GM21447 (cell line): ENCODE data around the gene CNKSR3.
"Not testable (repeated sequence)": the region's sequence is repeated elsewhere in the genome, so short reads cannot be mapped to it uniquely, and the experiment has no call there.

Experiments used
- ATAC-seq: cut with Tn5 transposase; IDR thresholded peaks from one replicate; pipeline ENCODE4 v1.9.1; 2021; ENCODE audit not compliant: unreplicated experiment

CNKSR3 gene

DNA sequence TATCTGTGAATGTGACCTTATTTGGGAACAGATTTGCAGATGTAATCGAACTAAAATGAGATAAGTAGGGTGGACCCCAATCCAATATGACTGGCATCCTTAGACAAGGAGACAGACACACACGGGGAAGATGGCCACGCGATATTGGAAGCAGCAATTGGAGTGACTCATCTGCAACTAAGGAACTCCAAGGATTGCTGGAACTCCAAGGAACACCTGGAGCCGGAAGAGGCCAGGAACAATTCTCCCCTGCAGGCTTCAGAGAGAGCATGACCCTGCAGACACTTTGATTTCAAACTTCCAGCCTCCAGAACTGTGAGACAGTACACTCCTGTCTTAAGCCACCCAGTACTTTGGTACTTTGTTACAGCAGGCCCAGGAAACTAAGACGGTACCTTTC is 19.5 kb upstream of the CNKSR3 start:
- ATAC-seq = no peak

GRCh38 chr6:154528310-154528915 is 17.9 kb upstream of the CNKSR3 start:
- ATAC-seq = no peak

DNA sequence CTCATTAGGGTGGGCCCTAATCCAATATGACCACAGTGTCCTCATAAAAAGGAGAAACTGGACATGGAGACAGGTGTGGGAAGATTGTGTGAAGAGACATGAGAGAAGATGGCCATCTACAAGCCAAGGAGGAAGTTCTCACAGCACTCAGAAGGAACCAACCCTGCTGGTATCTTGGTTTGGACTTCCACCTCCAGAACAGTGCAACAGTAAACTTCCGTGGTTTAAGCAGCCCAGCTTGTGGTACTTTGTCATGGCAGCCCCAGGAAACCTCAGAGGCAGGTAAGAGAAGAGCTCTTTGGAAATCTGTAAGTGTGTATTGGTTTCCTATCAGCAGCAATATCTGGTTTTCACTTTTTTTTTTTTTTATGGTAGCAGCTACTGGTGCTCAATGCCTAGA is 16.5 kb upstream of the CNKSR3 start:
- ATAC-seq = no peak

- ATAC-seq = no peak
These were observed 12.1 kb upstream of the CNKSR3 start for GRCh38 chr6:154522576-154522975.

GRCh38 chr6:154521412-154521811 is 10.9 kb upstream of the CNKSR3 start:
- no peak for ATAC-seq

DNA sequence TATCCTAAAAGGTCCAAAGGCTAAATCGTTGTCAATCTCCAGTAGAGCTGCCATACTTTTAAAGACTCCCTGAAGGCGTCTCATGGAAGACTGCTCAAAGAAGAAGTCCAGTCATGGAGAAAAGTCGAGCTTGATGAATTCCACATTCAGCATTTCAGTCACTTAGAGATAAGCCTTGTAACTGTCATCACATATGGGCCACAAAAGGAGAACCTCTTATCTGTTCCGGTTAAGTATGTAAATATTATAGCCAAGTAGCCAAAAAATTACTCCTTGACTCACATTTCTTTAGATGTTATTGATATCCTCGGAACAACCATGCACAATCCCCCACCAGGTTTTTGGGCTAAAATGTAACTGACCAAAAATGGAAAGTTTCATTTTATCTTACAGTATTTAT is 9.8 kb upstream of the CNKSR3 start:
- no peak for ATAC-seq

DNA sequence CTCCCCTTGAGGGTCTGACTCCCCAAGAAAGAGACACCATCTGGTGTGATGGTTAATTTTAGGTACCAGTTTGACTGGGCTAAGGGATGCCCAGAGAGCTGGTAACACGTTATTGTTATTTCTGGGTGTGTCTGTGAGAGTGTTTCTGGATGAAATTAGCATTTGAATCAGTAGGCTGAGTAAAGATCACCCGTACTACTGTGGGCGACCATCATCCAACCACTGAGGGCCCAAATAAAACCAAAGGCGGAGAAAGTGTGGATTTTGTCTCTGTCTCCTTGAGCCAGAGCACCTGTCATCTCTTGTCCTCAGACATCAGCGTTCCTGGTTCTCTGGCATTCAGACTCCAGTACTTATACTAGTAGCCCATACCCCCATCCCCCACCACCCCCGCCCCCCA is 7.9 kb upstream of the CNKSR3 start:
- ATAC-seq = no peak

DNA sequence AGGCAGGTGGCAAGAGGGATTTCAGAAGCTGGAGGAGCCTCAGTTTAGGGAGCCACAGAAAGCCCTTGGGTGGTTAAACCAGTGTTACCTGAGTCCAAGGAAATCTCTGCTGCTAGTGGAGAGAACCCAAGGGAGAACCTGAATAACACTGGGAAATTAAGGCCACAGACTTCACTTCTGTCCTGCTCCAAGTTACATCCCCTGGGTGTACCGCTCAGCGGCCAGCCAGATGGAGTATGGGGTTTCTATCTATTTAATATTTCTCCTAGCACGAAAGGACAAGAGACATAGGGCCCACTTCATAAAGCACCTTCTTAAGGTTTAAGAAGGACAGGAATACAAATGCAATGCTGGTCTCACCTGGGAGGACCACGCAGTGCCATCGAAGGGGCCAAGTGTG is 5.8 kb upstream of the CNKSR3 start:
- no peak for ATAC-seq

DNA sequence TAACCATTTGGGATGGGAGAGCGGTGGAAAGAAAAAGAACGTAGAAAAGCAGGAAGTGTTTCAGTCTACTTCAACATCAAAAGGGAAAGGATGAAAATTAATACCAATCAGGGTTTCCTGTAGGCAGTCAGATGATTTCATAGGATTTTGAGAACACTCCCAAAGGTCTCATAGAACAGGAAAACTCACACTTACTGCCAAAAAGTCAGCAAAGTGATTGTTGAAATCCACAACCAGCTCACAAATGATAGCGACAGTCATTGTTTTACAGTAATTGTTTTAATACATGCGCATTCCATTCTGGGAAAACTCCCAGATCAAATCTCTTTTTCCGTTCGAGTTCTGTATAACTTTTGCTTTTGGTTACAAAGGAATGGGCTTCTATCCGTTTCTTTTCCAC is 5.3 kb upstream of the CNKSR3 start:
- ATAC-seq = no peak

DNA sequence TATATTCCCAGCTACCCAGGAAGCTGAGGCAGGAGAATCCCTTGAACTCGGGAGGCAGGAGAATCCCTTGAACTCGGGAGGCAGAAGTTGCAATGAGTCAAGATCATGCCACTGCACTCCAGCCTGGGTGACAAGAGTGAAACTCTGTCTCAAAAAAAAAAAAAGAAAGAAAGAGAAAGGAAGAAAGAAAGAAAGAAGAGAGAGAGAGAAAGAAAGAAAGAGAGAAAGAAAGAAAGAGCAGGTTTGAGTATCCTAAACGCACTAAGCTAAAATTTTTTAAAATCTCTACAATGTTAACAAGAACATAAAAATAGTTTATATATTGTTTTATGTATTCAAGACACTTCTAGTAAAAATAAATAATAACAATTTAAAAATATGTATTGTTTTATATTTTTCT is 4.6 kb upstream of the CNKSR3 start:
- not testable (repeated sequence) for ATAC-seq

- no peak for ATAC-seq
These were observed 4.0 kb upstream of the CNKSR3 start for GRCh38 chr6:154514481-154514880.

DNA sequence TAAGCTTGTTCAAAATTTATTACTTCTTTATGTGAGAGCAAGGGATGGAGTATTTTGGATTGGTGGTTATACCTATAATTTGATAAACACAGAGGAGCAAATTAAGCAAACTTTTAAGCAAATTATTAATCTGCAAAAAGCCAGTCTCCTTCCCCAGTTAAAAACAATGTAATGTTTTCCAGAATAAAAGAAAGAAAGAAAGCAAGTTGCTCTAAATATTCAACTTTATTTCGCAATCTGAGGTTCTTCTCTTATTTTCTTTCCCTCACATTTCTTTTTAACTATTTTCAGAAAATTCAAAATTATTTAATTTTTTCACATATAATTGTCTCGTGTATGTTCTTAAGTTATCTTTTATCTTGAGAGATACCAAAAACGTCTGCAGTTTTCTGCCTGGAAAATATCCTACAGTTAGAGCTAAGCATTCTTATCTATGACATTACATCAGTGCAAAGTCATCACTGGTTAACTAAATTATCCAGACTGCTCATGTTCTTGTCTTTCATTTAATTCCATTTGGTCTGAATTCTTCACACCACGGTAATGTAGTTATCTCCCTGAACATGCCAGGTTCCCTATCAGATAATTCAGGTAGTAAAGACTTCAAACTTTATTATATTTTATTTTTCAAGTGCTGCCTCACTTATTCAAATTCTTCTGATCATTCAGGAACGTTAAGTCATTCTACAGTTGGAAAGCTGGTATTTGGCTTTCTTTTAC is 3.3 kb upstream of the CNKSR3 start:
- no peak for ATAC-seq

GRCh38 chr6:154512201-154512600 is 1.7 kb upstream of the CNKSR3 start:
- no peak for ATAC-seq

DNA sequence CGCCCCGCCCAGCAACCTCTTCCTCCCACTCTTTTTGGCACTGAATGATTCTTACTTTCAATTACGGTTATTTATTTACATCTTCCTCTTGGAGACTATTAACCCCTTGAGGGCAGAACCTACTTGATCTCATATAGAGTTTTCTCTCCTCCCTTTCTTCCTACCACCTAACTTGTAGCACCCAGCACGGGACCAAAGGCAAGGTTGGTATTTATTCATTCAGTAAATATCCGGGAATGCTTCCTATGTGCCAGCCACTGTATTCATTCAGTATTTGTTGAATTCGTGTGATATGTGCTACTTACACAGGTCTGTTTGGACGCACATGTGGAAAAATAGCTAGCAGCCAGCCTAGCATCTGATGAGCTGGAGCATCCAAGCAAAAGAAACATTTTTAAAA is 1.3 kb upstream of the CNKSR3 start:
- no peak for ATAC-seq

GRCh38 chr6:154509421-154510143 is 903 bp downstream of the CNKSR3 start:
- peak; percentile 21 for ATAC-seq

GRCh38 chr6:154508573-154509375 is 1.7 kb downstream of the CNKSR3 start:
- ATAC-seq = no peak

DNA sequence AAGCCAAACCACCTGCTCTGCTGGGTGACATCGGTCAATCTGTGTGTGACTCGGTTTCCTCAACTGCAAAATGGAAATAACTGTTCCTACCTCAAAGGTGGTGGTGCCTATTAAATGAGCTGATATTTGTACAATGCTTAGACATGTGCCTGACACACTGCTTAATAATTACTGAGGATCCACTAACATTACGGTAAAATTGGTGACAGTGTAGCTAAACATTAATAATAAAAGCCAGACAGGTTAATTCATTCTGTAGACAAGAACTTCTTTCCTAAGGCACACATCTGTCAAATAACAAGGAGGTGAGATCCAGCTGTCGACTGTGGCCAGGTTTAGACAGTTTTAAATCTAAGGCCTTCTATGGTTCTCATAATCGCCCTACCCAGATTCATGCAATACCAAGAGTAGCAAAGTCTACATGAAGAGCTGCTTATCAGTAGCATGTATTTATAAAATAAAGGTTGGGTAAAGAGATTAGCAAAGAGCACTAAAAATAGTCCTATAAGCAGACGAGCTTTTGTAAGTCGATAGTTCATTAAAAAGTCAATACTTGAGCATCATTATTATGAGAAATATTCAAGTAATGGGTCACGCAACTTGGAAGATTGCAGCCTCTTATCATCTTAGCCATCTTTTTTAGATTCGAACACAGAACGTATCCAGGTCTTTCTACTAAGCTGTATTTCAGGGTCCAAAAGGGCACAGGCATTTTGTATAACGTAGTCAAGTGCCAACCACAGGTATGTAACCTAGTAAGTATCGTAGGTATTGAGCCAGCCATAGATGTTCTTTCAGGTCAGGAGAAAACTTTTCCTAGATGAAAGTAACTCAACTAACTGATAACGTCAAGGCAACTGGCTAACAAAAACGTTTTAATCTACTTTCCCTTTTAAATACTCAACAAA is 3.2 kb downstream of the CNKSR3 start:
- ATAC-seq = no peak

- ATAC-seq = no peak
These were observed 3.9 kb downstream of the CNKSR3 start for GRCh38 chr6:154506582-154506981.

DNA sequence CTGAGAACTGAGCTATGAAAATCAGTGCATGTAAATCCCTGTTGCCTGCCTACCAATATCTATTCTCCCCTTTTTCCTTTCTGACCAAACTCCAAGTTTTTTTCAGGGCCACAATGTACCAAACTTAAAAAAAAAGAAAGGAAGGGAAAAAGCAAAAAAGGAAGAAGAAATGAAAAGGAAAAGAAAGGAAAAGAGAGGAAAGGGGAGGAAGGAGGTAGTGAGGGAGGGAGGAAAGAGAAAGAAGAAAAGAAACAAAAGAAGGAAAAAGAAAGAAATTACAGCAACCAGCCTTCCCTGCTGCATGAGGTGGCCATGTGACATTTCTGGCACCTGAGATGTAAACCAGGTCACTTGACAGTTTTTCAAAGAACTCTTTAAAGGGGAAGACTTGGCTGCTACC is 4.4 kb downstream of the CNKSR3 start:
- ATAC-seq = no peak

GRCh38 chr6:154504865-154505449 is 5.5 kb downstream of the CNKSR3 start:
- no peak for ATAC-seq
